ENCODE measurements around the gene LRP8.

The LRP8 gene

DNA sequence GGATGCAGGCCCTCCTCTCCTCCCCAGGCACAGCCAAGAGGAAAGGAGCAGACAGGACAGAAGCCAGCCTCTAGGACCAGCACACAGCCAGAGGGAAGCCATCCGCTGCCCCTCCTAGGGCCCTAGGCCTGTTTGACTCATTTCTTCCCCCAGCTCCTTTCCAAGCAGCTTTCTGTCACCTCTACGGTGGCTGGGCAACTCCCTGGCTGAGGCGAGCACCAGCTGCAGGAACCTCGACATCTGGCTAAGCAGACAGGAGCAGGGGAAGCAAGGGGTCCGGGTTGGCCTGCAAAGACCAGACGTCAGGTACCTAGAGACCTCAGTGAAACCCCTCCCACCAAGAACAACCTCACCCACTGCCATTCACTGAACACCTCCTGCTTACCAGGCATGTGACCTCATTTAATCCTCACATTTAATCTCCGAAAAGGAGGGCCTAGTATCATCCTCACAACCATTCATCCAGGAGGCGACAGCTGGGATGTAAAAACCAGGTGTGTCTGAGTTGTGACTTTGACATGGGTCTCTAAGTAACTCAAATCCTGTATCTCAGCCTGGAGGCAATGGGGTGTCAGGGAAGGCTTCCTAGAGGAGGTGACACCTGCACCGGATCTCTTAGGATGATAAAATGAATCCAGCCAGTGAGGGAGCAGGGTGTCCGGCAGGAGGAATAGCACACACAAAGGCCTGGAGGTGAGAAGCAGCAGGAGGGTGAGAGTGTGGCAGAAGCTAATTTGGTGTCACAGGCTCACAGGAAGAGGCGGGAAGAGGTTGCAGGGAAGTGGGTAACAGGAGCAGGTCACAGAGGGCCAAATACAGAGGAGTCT is 5.9 kb downstream of the LRP8 start:
- DNase-seq (ENCODE audit: low read depth), result no peak

DNA sequence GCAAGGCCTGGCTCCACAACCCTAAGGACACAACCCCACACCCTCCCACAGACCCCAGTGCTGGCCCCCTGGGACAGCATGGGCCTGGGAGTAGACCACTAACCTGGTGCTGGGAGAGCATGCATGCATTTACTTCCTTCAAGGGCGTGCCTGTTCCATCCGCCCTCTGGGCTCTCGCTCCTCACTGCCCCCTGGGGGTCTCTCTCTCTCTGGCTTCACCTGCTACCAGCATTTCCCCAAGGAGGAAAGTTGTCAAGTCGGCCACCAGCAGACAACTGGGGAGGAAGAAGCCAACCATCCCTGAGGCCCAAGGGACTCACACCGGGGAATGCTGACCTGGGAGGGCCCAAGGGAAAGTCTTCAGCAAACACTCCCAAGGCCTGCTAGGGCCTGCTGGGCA is 6.5 kb downstream of the LRP8 start:
- no peak for DNase-seq (ENCODE audit: low read depth)

DNA sequence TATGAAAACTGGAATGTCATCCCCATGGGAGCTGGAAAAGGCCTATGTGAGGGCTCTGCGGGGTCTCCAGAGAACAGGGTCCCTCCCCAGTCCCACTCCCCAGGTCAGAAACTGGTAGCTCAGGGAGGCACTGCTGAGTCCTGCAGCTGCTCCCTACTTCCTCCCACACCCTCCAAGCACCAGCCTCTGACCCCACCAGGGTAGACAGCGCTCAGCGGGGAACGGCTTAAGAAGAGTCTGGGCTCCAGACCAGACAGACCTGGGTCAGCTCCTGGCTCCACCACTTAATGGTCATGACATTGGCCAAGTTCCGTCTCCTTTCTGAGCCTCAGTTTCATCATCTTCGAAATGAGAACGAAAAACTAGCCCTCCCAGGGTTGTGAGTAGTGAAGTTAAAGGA is 7.2 kb downstream of the LRP8 start:
- no peak for DNase-seq (ENCODE audit: low read depth)

DNA sequence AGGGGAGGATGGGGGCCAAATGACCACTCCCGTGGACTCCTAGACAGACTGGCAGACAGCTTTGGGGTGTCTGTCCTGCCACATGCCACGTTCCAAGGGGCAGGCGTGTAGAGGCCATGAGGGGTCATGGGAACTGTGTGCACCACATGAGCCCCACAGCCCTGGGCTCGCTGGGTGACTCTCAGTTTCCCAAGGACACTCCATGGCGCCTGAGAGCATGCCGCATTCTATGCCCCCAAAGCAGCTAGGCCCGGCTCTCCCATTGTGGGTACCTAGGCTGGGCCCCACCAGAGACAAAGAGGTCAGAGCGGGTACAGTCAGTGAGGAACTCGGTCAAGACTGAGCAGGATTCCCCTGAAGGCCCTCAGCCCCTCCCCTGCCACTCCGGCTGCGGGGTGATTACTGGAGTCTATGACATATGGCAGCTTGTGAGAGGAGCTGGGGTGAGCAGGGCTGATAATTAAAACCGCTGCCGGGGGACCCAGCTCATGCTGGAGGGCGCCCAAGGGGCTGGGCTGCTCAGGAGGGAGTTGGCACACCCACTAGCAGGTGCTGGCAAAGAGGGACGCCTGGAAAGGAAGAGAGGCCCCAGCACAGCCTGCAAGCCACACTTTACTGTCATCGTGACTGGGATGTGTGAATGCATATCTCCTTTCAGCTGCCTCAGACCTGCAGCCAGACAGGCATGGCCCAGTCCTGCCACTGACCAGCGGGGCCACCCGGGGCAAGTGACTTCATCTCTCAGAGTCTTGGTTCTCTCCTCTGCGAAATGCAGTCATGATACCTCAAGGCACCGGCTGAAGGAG is 8.4 kb downstream of the LRP8 start:
- no peak for DNase-seq (ENCODE audit: low read depth)

DNA sequence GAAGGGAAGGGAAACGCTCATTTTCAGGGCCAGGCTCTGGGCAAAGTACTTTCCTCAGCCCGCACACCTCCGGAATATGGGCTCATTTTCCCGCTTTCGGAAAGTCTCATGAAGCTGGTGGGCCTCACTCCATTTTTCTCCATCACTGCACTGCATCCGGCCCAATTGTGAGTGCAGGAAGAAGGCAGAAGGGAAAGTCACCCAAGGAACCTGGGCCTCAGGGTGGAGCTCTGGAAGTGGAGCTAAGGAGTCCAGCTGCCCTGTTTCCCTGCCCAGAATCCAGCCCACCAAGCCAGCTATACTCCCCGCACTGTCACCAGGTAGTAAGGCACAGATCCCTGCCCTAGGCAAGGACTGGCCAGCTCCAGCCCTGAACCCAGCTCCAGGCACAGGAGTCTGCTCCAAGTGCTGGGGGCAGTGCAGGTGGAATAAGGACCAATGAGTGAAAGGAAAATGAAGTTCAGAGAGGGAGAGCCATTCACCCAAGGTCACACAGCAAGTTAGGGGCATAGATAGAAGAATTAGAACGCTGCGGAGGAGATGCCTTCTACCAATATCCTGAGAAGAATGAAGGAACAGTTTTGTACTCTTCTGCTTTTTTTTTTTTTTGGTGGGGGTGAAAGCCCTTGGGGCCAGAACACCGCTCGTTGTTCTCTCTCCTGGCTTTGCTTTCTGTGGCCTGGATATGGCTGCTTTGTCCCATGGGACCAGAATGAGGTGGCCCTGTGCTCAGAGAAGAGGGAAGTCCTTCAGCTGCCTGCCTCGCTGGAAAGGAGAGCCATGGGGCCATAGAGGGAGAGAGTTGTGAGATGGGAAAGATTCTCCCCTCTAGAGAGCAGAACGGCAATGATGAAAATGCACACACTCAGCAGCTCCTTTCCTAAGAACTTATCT is 10.0 kb downstream of the LRP8 start:
- DNase-seq (ENCODE audit: low read depth), result no peak

DNA sequence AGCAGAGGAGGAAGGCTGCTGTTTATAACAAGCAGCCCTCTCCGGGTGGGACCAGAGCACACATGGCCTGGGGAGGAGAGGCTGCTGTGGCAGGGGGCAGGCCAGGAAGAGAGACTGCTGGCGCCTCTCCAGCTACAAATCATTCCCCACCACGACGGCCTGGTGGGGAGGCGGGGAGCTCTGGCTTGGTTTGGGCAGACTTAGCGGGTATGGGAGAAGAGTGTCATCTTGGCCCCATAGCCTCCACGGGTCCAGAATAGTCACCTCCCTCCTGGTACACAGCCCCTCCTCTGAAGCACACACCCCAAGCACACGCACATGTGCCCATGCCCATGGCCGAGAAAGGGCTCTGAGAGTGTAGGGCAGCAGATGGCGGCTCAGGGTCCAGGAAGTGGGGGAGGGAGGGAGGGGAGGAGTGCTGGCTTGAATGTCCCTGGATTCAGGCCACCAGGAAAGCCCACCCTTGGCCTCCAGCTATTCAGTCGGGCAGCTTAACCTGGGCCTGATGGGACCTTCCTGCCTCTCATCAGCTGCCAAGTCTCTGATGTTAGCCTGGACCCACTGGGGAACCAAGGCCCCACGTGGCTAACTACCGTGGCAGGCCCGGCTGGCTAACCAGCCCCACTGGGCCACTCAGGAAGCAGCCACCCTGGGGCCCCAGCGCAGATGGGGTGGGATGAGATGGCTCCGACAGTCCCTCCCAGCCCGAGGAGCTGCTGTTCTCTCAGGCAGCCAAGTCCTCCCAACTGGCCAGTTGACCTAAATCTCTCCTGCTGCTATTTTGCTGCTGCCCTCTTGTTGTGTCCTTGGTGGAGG is 10.9 kb downstream of the LRP8 start:
- no peak for DNase-seq (ENCODE audit: low read depth)

DNA sequence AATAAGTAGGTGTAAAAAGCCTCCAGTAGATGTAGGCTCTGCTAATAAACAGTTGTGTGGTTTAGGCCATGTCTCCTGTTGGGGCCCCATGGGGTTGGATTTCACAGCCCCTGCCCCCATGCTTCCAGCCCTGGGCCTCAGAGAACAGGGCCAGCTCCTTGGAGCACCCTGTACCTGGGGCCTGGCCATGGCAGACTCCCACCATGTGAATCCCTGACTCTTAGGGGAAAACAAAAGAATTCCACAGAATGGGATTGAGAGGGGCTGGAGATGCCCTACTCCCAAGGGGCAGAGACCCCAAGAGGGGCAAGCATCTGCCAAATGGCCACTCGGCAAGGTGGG is 11.5 kb downstream of the LRP8 start:
- DNase-seq (ENCODE audit: low read depth), result no peak

DNA sequence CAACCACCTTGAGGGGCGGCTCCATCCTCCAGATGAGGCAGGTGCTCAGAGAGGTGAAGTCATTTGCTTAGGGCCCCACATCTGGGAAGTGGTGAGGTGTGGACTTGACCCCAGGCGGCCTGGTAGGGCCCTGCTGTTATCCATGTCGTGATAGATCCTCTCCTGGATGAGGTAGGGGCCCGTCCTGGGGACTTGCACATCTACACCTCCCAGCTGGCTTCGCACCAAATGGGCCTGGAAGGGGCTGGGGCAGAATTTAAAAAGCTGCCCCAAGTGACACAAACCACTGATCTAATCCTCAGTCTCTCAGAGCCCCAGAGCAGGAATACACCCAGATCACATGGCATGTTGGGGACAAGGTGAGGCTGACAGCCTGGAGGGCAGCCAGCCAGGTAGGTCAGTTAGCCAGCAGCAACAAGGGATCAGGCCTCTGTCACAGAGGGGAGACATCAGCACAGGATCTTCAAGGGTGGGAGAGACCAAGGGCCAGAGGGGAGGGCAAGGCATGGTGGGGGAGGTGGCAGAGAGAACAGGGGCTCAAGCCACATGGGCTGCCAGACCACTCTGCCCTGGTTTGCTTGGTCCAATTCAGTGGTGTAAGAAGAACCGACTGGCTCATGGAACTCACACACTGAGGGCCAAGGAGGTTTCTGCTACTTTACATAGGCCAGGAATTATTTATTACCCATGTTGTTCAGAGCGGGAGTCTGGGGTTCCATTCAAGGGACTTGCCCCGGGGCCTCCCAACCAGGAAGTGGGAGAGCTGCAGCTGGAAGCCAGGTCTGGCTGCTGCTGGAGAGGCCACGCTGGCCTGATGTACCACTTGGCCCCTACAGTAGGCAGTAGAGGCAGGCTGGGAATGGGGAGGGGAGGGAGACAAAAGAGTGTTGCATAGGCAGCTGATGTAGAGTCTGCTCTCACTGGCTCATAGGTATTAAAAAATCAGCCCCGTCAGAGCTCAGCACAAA is 12.1 kb downstream of the LRP8 start:
- no peak for DNase-seq (ENCODE audit: low read depth)

DNA sequence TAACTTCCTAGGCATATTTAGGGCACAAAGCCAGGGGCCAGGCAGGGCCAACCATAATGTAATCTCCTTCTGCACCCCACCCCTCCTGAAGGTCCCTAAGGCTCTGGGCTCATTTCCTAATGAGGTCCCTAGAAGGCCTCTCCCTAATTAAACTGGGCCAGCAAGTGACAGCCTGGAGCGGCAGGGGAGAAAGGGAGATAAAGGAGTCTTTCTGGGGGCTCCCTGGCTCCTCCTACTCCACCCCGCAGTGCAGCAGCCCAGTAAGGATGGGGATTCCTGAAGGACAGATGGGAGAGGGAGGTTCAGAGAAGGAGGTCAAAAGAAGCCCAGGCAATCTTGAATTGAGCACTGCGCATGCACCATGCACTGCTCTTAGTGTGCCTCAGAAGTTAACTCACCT is 12.8 kb downstream of the LRP8 start:
- no peak for DNase-seq (ENCODE audit: low read depth)

DNA sequence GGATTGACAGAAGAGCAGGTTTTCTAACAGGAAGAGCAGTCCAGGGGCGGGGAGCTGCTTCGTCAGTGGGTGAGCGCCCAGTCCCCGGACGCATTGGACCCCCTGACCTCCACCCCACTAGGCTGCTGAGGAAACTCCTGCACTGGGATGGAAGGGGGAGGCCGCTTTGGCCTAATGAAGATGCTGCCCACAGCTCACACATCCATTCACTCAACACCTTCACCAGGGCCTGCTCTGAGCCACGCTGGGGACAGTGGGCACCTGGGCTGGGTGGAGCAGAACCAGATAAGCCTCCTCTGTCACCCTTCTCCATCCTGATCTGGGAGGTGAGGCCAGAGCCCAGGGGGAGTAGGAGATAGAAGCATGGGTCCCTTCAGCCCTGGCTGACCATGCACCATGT is 13.3 kb downstream of the LRP8 start:
- no peak for DNase-seq (ENCODE audit: low read depth)

DNA sequence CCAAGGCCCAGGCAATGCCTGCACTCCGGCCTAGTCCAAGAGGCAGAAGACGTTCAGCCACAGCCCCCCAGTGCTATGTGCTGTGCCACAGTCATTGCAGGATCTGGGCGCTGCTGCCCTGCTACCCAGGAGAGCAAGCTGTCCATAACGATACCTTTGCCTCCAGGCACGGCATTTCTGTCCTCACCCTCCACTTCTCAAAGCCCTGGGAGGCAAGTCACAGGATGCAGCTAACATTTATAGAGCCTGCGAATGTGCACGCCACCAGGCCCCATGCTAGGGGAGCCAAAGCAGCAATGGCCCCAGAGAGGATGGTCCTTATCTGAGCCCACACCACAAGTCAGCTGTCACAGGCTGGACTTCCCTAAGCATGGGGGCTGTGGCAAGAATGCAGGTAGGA is 13.8 kb downstream of the LRP8 start:
- DNase-seq (ENCODE audit: low read depth), result no peak

DNA sequence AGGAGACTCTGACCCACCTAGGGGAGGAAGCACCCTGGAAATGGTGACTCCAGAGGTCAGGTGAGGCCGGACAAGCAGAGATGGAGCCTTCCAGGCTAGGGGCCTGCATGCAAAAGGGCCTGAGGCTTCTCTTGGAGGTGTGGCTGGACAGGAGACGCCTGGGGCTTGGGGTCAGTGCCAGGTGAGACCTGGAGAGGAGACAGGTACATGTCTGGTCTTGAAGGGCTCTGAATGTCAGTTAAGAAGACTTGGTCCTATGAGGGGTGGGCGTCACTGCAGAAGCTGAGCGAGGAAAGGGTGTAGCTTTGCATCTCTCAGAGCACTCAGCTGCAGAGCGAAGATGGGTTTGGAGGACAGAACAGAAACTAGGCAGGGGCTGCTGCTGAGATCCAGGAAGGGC is 14.3 kb downstream of the LRP8 start:
- no peak for DNase-seq (ENCODE audit: low read depth)

DNA sequence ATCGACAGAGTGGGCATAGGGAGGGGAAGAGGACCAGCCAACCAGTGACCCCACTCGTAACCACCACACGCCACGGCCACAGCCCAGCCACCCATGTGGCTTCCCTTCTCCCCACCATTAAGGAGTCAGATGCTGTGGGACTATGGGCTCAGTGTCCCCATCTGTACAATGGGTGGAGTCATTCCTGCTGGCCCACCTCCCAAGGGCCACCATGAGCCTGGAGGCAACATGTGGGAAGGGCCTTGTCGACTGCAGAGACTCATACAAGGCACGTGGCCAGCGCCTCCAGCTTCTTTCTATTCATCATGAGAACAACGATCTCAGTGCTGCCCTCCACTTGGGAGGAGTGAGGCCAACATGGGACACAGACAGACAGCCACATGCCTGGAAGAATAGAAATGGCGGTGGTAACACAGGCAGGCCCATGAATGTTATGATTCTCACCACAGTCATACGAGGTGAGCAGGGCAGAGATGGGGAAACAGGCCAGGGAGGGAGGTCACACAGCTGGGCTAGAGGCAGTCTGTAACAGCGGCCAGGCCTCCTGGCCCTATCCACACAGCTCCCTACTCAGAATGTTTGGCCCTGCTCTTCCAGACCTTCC is 16.1 kb downstream of the LRP8 start:
- DNase-seq (ENCODE audit: low read depth), result no peak

DNA sequence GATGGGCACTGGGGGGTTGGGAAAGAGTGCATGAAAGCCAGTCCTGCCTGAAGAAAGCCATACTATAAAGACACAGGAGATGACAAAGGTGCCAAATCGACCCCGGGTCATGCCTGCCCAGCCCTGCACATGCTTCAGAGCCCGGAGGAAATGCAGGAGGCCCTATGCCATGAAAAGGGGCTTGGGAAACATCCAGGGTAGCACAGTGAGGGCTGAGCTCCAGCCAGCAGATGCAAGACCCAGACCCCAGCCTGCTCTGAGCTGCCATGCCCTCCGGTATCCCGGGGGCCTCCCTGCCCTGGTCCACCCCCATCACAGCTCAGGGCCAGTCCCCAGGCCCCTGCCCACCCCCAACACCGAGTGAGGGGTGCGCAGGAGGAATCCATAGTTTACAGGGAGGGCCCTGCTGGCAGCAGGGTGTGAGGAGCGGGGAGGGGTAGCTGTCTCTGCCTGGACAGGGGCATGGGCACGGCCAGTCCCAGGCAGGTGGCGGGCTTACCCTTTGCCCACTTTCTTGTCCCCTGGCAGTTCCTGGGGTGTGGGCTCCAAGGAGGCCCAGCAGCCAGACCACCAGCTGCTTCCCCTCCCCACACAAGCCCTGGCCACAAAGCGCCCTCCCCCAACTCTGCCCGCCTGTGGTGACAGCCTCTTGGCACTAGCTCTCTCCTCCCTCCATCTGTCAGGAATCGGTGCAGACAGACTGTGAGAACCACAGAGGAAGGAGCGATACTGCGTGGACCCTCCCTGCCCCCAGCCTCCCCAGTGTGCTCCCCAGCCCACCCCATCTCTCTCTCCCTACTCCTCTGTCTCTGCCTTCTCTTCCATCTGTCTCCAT is 16.8 kb downstream of the LRP8 start:
- no peak for DNase-seq (ENCODE audit: low read depth)

DNA sequence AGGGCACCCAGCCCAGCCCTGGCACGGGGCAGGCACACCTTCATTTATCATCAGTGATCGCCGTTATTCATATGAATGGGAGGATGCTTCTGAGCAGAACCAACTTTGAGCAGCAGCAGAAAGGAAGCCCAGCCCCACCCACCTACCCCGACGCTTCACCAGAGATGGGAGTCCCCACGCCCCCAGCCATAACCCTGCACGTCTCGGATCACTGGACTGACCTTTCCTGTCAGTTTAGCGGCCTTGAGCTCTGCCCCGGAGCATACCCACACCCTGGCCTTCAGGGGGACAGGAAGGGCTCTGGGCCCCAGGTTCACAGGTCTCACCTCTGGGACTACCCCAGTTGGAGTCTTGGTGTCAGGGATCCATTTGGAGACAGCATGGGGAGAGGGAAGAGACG is 18.1 kb downstream of the LRP8 start:
- no peak for DNase-seq (ENCODE audit: low read depth)

DNA sequence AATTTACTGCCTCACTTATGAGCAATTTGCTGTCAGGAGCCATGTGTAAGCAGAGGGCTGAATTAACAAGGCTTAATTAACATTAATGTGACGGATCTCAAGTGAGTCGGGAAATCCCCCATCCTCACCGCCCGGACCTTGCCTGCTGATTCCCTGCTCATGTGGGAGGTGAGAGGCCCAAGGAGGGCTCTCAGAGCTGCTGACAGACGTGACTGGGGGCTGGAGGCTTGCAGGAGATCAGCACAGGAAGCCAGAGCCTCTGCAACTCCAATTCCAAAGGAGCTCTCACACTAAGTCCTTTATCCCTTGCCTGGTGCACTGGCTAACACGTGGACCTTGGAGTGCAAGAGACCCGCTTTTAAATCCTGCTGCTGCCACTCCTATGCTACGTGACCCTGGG is 19.4 kb downstream of the LRP8 start:
- no peak for DNase-seq (ENCODE audit: low read depth)

DNA sequence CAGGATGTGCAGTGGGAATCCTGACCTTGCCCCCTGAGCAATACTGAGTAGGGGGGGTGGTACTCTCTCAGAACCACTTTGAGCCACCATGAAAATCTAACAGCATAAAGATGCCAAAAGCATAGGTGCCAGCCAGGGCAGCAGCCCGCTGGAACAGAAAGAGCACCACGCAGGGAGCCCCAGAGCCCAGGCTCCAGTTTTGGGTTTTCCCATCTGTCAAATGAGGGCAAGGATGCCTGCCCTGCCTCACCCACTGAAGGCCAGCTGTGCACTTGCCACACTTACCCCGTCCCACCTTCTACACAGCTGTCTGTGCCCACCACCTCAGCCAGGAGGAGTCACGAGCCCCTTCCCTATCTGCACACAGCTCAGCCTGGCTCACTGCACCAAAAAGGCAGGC is 20.8 kb downstream of the LRP8 start:
- DNase-seq (ENCODE audit: low read depth), result no peak

DNA sequence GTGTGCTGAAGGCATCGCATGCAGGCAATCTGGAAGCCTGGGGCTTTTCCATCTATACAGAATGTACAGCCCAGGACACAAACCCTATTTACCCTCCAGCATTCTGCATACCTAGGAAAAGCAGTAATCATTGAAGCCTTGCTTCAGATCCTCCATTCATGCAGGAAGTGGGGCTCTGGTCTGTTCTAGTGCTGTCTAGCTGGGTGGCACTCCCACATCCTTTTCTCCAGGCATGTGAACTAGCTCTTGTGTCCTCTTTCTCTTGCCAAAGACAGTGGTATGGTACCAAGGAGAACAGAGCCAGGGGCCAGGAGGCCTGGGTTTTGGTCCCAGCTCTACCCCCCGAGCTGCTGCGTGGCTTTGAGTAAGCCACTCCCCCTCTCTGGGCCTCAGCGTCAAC is 21.7 kb downstream of the LRP8 start:
- no peak for DNase-seq (ENCODE audit: low read depth)

DNA sequence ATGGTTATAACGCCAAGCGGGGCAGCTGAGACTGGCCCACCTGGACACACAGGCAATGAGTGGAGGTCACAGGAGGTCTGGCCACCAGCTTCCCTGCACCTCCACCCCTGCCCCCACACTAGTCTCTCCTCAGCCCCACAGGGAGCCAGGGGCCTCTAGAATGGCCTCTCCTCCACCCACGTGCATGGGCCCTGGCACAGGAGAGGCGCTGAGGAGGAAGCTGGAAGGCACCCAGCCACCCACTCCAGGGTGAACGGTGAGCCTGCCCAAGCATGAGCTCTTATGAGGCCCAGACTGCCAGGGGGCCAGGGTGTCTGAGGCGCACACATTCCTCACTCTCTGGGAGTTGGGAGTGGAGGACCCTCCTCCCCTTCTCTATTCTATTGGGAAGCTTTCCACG is 22.2 kb downstream of the LRP8 start:
- DNase-seq (ENCODE audit: low read depth), result no peak
